Measurements from ENCODE around the gene PROB1. TPM values are rescaled to one million over a fixed set of nuclear protein-coding genes. Genes with fewer than 3 reads are reported as not detected.

PROB1 gene
- total and polyA plus RNA-seq, 9 of the 15 experiments (the other 6 are each of a cell fraction or from before 2014, with no cell fraction given), result 0.01 to 1.8 (median 0.47) TPM

DNA sequence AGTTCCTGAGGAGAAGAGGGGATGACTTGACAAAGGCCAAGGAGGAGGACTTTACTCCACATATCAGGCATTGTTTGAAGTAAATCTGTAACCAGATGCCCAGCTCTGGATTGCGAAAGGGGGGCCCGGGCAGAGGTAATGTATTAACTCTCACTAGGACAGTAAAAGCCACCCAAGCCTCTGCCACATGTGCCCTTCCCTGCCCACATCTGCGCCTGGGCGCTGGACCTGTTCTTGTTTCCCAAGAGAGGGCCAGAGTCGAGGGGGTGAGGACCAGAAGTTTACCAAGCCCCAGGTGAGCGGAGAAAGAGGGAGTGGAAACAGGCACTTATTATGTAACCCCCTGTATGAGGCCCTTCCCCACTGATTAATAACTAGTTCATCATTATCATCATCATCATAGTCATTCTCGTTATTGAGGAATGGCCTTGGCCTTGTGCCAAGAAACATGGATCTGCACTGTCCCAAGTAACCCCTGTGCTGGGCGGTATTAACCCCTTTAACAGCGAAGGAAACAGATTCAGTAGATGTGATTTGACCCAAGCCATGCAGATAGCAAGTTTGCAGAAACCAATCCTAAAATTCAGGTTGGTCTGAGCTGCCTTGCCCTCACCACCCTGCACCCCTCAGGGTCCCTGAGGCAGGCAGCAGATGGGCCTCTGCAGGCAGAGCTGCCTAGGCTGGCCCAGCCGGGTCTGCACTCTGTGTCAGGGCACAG lies 11.5 kb downstream of the PROB1 start, which contains the start of gene SLC23A1 (continued):
- TF ChIP-seq ZBTB5 (IDR thresholded peaks at IDR 0.05) (no peak), NFIX (CRISPR knock-in tag; IDR thresholded peaks at IDR 0.05; ENCODE audit: low read depth) (peak; percentile 94), ZNF282 (CRISPR knock-in tag; IDR thresholded peaks at IDR 0.05) (no peak), PTBP1 (IDR thresholded peaks at IDR 0.05; ENCODE audit: low read depth, low read length) (no peak), ZNF449 (CRISPR knock-in tag; IDR thresholded peaks at IDR 0.05) (no peak), CXXC5 (CRISPR knock-in tag; IDR thresholded peaks at IDR 0.05) (no peak), EHMT2 (IDR thresholded peaks at IDR 0.05) (no peak), SMAD1 (IDR thresholded peaks at IDR 0.05; ENCODE audit: low read depth, low read length, partially characterized antibody) (peak; percentile 80), ZBTB12 (CRISPR knock-in tag; IDR thresholded peaks at IDR 0.05) (no peak), ARHGAP35 (IDR thresholded peaks at IDR 0.05; ENCODE audit: partially characterized antibody) (no peak), MYC (IDR thresholded peaks at IDR 0.05; ENCODE audit: low read depth, low read length) (no peak), MYC (CRISPR knock-in tag; IDR thresholded peaks at IDR 0.05; ENCODE audit: borderline replicate concordance, low read depth) (no peak), CBFA2T2 (conservative IDR thresholded peaks at IDR 0.05) (no peak), FOXJ2 (tag; IDR thresholded peaks at IDR 0.05) (no peak), BDP1 (IDR thresholded peaks at IDR 0.05; ENCODE audit: insufficient read depth, insufficient read length) (no peak), FOXM1 (IDR thresholded peaks at IDR 0.05; ENCODE audit: low read depth) (no peak), FOXM1 (CRISPR knock-in tag; IDR thresholded peaks at IDR 0.05; ENCODE audit: low read depth) (no peak), NFE2 (IDR thresholded peaks at IDR 0.05; ENCODE audit: low read depth) (0 out of 2 replicates have a peak, but pooled peaks have one; percentile 18), CEBPG (CRISPR knock-in tag; IDR thresholded peaks at IDR 0.05) (no peak), CEBPG (tag; conservative IDR thresholded peaks at IDR 0.05 in 1 of 2, IDR thresholded peaks at IDR 0.05 in 1 of 2) (peak; percentile 47 to 50; a peak in 2 of 4 replicates), HMG20A (CRISPR knock-in tag; conservative IDR thresholded peaks at IDR 0.05) (no peak), BRCA1 (IDR thresholded peaks at IDR 0.05) (no peak), BRCA1 (CRISPR knock-in tag; IDR thresholded peaks at IDR 0.05) (no peak)
- TF ChIP-seq, protein P1, sequence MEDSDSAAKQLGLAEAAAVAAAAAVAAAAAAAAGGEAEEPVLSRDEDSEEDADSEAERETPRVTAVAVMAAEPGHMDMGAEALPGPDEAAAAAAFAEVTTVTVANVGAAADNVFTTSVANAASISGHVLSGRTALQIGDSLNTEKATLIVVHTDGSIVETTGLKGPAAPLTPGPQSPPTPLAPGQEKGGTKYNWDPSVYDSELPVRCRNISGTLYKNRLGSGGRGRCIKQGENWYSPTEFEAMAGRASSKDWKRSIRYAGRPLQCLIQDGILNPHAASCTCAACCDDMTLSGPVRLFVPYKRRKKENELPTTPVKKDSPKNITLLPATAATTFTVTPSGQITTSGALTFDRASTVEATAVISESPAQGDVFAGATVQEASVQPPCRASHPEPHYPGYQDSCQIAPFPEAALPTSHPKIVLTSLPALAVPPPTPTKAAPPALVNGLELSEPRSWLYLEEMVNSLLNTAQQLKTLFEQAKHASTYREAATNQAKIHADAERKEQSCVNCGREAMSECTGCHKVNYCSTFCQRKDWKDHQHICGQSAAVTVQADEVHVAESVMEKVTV (CRISPR knock-in tag; IDR thresholded peaks at IDR 0.05), result no peak
